Astrocyte of the spinal cord (primary cell): ENCODE measurements around the gene SLC39A5.

Source experiments
- DNase-seq: peaks from one replicate; pipeline ENCODE4 v3.0.0; 2011; ENCODE audit warnings: low read depth, low spot score
- H3K4me3 ChIP-seq: 2 replicates; pipeline ENCODE4 v1.5.1; 2011; ENCODE audit warnings: low read depth, mild to moderate bottlenecking, low read length, moderate library complexity
- CTCF ChIP-seq: IDR thresholded peaks from 2 replicates; pipeline ENCODE4 v1.5.1; 2012; ENCODE audit warnings: low read depth, mild to moderate bottlenecking, low read length, inconsistent platforms
- in situ Hi-C: cut with HindIII; loops from 2 replicates; pipeline ENCODE4 v1.10.0; 2017; ENCODE audit warnings: low sequenced_read_pairs

Gene SLC39A5

GRCh38 chr12:56208006-56208405 is 21.8 kb upstream of the SLC39A5 start:
- TF ChIP-seq CTCF = no peak
- in situ Hi-C loops = no loop called here
- no peak for DNase-seq
- H3K4me3 ChIP-seq = no peak overlapping the region

- in situ Hi-C loops = no loop called here
- TF ChIP-seq CTCF = no peak
- no peak overlapping the region for H3K4me3 ChIP-seq
- DNase-seq = no peak
Measured at GRCh38 chr12:56212361-56212760, 17.5 kb upstream of the SLC39A5 start.

- in situ Hi-C loops = no loop called here
Measured at GRCh38 chr12:56213878-56214277, 16.0 kb upstream of the SLC39A5 start.

GRCh38 chr12:56216461-56216860 is 13.4 kb upstream of the SLC39A5 start:
- no peak for TF ChIP-seq CTCF
- no peak overlapping the region for H3K4me3 ChIP-seq
- in situ Hi-C loops = no loop called here
- no peak for DNase-seq

More at GRCh38 chr12:56213878-56214277, 16.0 kb upstream of the SLC39A5 start:
- DNase-seq = no peak
- TF ChIP-seq CTCF = no peak
- H3K4me3 ChIP-seq = no peak overlapping the region

GRCh38 chr12:56219840-56220239 is 10.0 kb upstream of the SLC39A5 start:
- in situ Hi-C loops = no loop called here
- no peak overlapping the region for H3K4me3 ChIP-seq

GRCh38 chr12:56220611-56221231 is 9.1 kb upstream of the SLC39A5 start:
- peak overlapping the region; percentile 95 for H3K4me3 ChIP-seq
- in situ Hi-C loops = no loop called here
- DNase-seq = peak; percentile 47
- TF ChIP-seq CTCF = no peak

More at GRCh38 chr12:56219840-56220239, 10.0 kb upstream of the SLC39A5 start:
- DNase-seq = no peak
- TF ChIP-seq CTCF = no peak
